GM03348 (cell line): ENCODE measurements around the gene MYL7.
"Not testable (repeated sequence)": the region's sequence is repeated elsewhere in the genome, so short reads cannot be mapped to it uniquely, and the experiment has no call there.

ENCODE experiments used
- DNase-seq: peaks from one replicate; pipeline ENCODE4 v3.0.0; 2012; ENCODE audit warnings: low spot score

Gene MYL7

DNA sequence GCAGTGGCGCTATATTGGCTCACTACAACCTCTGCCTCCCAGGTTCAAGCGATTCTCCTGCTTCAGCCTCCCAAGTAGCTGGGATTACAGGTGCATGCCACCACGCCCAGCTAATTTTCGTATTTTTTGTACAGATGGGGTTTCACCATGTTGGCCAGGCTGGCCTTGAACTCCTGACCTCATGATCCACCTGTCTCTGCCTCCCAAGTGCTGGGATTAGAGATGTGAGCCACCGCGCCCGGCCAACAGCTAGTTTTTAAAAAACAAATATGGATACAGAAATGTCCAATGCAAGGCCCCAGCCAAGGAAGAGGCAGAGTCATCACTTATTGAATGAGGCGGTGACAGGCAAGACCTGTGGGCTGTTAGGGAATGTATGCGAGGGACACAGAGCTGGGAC is 30.8 kb upstream of the MYL7 start:
- not testable (repeated sequence) for DNase-seq

DNA sequence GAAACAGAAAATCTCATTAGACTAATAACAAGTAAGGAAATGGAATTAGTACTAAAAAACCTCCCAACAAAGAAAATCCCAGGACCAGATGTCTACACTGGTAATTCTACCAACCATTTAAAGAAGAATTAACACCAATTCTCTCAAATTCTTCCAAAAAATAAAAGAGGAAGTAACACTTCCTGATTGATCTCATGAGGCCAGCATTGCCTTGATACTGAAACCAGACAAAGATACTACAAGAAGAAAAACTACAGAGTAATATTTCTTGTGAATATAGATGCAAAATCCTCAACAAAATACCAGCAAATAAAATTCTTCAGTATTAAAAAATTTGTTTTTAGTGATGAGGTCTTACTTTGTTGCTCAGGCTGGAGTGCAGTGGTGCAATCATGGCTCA is 26.8 kb upstream of the MYL7 start:
- no peak for DNase-seq

DNA sequence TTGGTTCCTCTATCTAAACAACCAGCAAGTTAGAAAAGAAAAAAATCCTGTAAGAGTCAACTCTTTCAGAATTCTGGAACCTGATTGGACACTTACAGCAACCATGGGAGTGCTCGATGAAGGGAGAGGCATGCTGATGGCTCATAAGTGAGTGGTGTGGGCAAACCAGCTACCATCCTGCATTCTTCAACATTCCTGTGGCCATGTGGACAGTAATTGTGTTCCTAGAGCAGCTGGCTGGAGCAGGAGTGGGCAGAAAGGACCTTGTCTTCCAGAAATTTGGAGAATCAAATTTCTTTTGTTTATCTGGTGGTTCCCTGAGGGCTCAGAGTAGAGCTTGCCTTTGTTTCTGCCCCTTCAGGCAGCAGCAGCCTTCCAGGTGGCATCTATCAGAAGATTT is 22.5 kb upstream of the MYL7 start:
- DNase-seq, result peak; percentile 94

DNA sequence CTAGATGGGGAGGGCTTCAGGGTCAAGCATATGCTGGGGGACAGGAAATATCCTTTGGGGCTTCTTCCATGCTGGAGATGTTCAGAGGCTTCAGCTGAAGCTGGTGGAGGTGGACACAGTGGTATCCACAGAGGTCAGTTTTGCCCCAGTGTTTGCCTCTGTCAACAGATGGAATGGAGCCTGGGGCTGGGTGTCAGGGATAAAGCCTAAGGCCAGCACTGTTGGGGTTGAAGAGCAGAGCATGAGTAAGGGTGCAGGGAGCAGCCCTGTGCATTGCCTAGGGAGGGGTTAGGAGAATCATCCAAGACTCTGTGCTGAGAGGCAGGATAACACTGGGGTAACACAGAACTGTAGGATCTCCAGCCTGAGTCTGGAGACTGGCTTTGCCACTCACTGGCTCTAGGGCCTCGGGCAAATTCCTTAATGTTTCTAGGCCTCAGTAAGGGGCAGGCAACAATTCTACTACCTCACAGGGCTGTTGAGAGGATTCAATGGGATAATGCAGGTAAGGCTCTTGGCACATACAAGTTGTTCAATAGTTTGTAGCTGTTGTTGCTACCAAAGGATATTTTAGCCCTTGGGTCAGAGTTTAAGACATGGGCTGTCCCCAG is 21.8 kb upstream of the MYL7 start:
- no peak for DNase-seq

DNA sequence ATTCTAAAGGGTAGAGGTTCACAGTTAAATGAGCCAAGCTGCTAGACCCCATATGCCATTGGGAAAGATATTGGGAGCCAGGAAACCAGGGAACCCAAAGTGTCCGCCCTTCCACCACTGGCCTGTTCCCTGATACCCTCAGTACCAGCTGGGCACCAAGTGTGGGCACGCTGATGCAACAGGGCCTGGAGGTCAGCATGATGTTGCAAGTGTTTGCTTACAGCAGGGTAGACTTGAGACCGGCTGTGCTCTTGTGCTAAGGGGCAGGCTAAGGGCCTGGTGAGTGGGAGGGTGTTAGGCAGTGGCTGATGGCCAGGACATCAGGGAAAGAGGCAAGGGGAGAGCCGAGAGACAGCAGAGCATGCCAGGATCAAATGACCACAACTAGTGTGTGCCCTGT is 21.0 kb upstream of the MYL7 start:
- no peak for DNase-seq

DNA sequence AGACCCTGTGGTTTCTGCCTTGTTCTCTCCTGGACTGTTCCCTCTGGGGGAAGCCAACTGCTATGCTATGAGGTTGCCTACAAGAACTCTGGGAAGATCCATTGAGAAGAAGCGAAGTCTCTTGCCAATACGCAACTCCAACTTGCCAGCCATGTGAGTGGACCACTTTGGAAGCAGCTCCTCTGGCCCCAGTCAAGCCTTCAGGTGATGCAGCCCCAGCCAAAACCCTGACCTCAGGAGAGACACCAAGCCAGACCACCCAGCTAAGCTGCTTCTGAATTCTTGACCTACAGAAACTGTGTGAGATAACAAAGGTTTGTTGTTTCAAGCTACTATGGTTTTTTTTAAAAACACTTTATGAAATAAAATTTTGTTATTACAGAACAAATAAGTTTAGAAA is 20.2 kb upstream of the MYL7 start:
- no peak for DNase-seq

DNA sequence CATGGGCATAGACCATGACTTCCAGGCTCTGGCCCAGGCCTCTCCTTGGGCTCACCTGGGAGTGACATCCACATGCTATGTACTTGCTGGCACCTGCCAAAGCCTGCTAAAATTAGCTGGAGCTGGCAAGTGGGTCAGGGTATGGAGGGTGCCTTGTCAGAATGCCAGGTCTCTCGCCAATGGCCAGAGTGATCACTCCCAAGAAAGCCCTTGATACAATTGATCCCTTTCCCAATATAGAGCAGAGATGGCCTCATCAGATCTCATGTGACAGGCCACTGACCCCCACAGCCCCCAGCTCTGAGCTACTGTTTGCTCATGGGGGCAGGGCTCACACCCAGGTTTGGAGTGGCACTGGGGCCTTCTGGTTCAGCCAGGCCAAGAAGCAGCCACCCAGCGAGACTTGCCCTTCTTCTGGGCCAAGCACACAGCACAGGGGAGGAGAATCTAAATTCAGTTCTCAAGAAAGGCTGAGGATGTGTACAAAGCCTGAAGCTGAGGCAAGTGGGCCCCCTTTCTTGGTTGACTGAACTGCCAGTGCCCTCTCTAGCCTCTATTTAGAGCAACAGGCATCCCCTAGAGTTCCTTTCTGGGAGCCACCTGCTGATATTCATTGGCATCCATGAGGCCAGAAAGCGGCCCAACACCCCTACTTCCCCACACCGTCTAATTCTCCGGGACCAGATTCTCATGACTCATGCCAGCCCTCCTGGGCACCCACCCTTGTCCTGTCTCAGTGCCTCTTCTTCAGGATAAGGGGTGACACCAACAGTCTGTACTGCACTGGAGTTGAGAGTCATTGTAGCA is 18.9 kb upstream of the MYL7 start:
- DNase-seq, result no peak

DNA sequence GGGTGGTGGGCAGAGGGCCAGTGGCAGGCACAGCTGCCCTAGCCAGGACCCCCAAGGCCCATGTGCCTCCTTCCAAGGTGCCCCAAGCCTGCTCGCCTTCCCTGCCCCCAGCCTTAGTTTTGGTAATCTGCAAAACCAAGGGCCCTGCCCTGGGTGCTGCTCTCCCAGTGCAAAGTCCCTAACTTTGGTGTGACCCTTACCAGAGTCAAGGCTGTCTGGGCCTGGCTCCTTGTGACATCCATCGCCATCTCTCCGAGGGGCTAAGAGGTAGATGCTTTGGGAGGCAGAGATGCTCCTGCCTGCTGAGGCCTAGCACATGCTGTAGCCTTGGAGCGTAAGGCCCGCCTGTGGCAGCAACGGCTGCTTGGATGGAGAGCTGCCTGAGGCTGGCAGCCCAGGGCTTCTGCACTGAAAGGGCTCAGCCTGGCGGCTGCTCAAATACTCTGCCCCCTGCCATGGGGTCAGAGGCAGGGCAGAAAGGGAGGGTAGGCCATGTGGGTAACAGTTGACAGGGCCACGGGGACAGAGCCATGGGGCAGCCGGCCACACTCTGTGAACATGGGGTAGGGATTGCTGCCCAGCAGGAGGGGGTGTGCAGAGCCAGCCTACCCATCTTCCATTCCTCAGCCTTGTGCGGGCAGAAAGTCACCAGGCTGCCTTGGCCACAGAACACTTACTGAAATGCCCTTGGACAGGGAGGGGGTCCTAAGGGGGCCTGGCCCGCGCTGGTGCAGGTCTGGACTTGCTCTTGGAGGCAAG is 17.9 kb upstream of the MYL7 start:
- no peak for DNase-seq

DNA sequence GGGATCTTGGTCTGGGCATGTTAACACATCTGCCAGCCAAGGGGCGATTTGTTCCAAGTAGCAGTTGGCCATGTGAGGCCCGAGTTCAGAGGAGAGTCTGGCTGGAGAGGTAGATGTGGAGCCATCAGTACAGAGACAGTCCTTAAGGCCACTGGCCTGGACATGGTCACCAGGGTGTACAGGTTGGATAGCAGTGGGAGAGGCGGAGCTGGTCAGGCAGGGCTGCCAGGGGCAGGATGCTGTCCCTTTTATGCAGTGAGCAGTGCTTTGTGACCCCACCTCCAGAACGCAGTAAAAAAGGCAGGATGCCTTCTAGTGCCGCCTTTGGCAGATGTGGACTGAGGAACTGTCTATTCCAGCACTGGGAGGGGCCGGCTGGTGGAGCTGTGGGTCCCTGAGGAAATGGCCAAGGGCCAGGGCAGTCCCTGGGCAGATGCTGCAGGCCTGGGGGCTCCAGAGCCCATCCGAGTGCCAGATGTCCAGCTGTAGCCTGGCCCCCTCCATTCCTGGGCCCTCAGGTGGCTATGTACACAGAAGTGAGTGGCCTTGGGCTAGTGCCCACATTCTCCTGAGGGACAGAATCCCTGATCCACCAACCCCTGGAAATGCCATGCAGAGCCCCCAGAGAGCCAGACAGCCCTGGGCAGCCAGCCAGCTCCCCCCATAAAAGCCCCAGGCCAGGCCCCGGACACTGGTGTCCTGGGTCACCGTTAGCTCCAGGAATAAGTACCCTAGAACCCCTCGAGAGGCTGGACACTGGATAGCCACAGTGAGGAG is 17.2 kb upstream of the MYL7 start:
- no peak for DNase-seq

DNA sequence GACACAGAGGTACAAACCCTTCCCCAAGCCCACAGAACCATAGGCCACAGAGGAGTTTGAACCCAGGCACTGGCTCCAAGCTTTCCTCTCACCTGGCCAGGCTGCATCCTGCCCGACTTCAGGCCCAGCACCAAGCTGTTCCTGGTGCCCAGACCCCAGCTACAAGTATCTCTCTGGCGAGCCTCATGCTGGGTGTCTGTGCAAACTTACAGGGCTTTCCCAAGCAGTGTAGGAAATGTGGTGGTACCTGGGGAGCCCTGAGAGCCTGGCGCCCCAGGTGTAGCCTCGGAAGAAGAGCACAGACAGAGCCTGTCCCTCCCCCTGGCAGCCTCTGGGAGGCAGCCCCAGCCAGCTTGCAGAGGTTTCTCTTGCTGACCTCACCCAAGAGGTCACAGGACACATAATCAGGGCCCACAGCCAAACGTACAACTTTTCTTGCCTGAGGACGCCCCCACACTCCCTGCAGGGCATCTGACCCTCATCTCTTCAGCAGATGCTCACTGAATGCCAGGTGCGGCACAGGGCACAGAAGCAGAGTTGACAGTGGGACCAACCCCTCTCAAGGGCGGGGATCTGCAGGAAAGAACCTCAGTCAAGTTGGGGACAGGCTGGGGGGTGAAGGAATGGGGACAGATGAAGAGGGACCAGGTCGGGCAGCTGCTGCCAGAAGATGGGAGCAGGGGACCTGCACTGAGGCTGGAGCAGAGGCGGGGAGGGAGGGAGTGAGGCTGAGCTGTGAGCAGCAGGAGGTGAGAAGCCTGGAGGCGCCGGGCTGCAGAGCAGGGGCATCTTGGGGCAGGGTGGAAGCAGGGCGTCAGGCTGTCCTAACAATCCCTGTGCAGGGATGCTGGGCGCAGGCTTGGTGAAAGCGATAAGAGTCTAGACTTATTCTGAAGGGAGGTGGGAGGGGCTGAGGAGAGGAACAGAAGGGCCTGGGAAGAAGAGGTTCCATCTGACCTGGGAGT is 16.3 kb upstream of the MYL7 start:
- no peak for DNase-seq

DNA sequence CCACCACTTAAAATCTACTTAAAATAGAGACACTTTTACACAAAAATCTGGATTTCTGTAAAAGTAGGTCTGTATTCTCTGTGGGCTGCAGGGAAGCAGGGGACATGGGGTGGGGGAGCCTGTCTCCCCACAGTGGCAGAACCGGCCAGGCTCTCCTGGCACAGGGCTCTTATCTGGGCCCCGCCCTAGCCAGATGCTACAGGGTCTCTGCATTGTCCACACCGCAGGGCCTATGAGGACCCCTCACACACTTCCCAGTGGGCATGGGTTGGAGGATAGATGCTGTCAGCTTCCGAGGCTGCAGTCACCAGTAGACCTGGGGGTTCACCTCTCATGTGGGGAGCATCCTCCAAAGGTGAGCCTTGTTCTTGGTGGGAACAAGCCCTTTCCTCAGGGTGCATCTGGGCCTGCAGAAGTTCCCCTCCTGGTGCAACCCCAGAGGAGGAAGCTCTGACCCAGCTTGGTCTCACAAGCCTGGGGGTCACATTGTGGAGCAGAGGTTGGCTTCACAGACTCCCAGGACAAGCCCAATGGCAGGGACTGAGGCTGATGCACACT is 15.4 kb upstream of the MYL7 start:
- DNase-seq, result no peak

DNA sequence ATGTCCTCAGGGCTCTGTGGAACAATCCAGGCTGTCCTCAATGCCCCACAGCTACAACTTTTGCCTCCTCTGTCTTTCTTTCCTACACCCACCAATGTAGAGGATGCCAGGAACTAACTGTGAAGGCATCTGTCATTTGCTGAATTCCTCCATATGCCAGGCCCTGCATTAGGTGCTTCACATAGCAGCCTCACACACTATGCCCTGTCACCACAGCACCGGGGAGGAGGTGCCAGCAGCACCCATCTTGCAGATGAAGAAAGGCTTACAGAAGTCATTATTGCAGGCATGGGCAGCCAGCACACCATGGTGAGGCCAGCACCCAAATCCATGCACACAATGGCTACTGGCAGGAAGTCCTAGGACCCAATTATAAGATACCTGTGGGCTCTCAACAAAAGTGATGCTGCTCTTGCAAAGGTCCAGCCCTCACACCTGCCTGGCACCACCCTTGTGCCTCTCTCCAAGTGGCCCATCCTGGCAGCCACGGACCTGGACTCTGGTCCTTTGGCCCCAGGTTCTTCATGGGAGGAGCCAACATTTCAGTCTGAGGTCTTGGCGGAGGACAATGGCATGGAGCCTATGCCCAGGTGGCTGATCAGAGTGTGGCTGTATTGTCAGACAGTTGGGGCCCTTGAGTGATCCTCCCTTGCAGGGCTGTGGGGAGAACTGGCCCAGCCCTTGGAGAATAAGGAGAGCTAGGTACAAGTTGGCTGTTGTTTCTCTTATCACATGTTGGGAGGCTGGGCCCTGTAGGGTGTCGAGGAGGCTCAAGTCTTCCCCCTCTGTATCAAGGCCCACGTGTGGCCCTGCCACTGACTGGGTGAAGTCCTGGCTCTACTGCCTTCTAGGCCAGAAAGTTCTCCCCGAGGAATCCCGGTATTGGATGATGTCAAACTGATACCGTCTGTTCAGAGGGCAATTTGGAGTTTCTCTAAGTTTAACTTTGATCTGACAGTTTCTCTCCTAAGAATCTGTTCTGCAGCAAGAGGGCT is 14.4 kb upstream of the MYL7 start:
- no peak for DNase-seq

DNA sequence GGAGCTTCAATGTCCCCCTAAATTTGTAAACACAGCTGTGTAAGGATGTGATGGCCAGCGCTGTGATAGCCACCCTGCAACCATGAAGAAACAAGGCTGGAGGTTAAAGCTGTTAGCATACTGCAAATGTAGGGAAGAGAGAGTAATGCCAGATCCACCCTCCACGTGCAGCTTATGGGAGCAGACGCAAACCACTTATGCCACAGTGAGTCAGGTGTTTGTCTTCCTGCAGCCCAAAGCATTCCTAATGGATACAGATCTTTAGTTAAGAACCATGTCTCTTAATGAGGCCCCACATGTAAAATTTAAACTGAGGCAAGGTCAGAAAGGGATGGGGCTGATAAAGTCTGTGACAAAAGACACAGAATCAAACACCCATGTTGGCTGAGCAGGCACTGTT is 13.6 kb upstream of the MYL7 start:
- DNase-seq, result no peak

DNA sequence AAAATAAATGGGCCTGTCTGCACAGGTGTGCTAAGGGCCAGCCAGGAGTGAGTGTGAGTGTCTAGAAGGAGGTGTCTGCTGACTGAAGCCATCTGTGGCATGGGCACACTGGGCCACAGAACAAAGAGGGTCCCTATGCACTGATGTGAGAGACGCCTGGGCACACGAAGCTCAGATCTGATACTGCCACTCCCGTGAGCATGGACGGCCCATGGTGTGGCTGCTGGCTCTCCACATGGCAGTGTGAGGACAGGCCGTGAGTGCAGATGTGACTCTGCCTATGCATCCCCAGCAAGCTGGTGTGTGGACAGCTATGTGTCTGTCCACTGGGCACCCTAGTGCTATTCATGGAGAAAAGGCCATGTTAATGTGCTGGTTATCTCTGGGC is 12.8 kb upstream of the MYL7 start:
- DNase-seq, result no peak

DNA sequence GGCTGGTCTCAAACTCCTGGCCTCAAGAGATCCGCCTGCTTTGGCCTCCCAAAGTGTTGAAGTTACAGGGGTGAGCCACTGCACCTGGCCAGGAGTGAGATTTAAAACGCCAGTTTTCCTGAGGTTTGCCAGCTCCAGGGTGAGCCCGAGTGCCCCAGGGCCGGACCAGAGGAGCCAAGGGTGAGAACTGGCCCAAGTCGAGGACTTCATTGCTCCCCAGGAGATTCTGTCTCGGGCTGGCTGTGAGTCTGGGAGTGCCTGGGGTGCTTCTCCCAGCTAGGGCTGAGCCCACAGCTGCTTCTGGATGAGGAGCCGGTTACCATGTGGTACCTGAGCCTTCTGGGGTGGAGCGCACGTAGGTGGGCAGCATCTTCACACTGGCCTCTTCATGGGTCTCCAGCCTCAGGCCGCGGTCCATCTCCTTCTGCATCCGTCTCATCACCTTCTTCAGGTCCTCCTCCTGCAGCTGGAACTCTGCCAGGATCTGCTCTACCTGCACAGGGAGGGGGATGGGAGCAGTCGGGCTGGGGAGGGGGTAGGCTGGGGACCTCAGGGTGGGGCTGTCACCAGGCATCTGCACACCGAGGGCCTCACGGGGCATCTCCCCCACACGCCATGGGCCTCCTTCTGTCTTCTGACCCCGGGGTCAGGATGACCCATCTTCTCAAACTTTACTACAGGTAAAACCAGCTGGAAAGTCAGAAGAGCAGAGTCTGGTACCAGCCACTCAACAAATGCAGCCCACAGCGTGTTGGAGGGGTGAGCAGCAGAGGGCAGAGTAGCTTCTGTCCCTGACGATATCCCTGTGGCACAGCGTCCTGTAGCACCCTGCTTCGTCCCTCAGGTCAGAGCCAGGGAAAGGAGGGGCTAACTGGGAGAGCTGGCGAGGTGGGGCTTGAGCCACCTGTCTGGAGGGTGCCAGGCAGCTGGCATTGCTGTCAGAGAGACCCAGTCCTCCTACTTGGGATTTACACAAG is 12.1 kb upstream of the MYL7 start:
- DNase-seq, result no peak

DNA sequence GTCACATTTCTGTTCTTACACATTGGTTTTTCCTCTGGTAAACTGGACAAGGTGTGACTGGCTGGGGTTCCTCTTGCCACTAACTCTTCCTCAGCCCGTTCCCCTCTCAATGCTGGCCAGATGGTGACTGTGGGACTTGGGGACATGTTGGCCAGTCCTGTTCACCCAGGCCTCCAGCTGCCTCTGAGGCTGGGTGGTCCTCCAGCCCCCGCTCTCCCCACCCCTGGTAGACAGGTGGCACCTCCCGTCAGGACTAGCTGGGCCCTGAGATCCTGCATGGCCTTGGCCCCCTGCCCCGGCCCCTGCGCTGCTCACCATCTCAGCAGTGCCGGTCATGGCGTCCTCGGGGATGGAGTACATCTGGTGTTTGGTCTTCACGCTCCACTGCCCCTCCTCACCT is 10.8 kb upstream of the MYL7 start:
- DNase-seq, result no peak

DNA sequence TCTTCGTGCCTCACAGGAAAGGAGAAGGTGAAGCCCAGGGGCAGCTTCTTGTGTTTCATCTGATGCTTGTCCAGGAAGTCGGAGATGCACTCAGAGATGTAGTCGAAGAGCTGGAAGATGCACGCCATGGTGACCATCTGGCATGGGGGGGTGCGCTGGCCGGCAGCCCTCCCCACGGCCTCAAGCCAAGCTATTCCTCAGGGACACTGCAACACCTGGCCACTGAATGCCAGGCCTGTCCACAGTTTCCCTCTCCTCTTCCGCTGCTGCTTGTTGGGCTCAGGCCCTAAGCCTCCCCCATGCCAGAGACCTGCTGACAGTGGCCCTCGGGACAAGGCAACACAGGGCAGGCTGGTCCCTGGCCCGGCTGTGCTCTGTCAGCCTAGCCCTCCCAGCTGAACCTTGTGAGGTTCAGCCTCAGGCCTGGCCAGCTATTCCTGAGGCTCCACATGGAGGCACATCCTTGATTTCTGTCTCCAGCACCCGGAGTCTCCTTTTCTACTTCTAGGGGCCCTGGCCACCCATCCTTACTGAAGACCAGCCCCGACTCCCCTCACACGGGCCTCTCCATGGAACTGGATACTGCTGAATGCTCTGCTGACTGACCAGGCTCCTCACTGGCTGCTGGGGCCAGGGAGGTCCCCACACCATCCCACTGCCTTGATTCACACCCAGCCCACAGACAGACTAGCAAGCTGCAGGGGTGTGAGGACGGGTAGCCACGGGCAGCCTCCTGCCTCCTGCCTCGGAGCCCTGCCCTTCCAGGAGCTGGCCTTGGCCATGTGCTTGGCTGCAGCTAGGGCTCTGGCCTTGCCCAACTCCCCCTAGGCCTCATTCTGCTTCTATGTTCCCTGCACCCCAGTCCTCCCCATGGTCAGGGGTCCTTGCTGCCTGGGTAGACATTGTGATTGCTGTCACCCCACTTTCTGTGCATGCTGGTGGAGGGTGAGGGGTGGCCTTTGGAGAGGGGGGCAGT is 10.1 kb upstream of the MYL7 start:
- DNase-seq, result no peak
